Adrenal gland (tissue), 12 donors: ENCODE measurements around the gene PIK3R1. TPM values are rescaled to one million over a fixed set of nuclear protein-coding genes. Genes with fewer than 3 reads are reported as not detected.

ENCODE experiments used
- DNase-seq, 7 donors: peaks; one replicate each; pipeline ENCODE4 v3.0.0-alpha.2; 2019 to 2020
- H3K27ac ChIP-seq, 5 donors: fragments of 200-600 bp; sonication (generic) in 4 of 5; 1 replicate in 3 of 5; 2 replicates in 2 of 5; pipeline versions ENCODE4 v1.5.1 to v1.8.0; 2016 to 2020; ENCODE audit warnings: mild to moderate bottlenecking in 1 of 5
- H3K27me3 ChIP-seq: fragments of 200-600 bp; 2 replicates; pipeline ENCODE4 v1.8.0; 2021
- H3K36me3 ChIP-seq, 2 donors: fragments of 200-600 bp; replicated peaks in 1 of 2; 1 replicate in 1 of 2; 2 replicates in 1 of 2; pipeline versions ENCODE4 v1.5.1 to v1.8.0; 2018 to 2022
- H3K4me1 ChIP-seq, 2 donors: fragments of 200-600 bp; replicated peaks in 1 of 2; 1 replicate in 1 of 2; 2 replicates in 1 of 2; pipeline versions ENCODE4 v1.5.1 to v1.8.0; 2018 to 2021
- H3K4me3 ChIP-seq, 4 donors: fragments of 200-600 bp; sonication (generic) in 3 of 4; one replicate each; pipeline ENCODE4 v1.5.1; 2016 to 2018
- H3K9me3 ChIP-seq, 3 donors: fragments of 200-600 bp; sonication (generic) in 1 of 3; replicated peaks in 1 of 3; 1 replicate in 2 of 3; 2 replicates in 1 of 3; pipeline versions ENCODE4 v1.5.1 to v1.8.0; 2016 to 2021
- POLR2A ChIP-seq, 2 donors: fragments of 450-650 bp; IDR thresholded peaks; one replicate each; pipeline ENCODE4 v1.6.1; 2017; ENCODE audit warnings: antibody characterized with exemption in 2 of 2, mild to moderate bottlenecking in 2 of 2, moderate library complexity in 1 of 2
- WGBS, 4 donors: extraction: QIAGEN DNeasy Blood & Tissue Kit in 2 of 4; methylation state at CpG; one replicate each; pipeline versions ENCODE4 v1.1.5 to v1.1.7; 2013 to 2017; 5-methylcytosine and 5-hydroxymethylcytosine counted together
- intact Hi-C, 2 donors: fragments of 100-400 bp; cut with DNase I; formaldehyde crosslinking; loops; one replicate each; pipeline versions ENCODE4 v1.14.1 to v1.15.0; 2022 to 2023
- polyA plus RNA-seq, 3 donors: library from polyadenylated mRNA; stranded (reverse); fragments of 200-250 nt in 2 of 3; fragments of 350-450 nt in 1 of 3; fragmentation: Illumina TruSeq in 1 of 3; extraction: RNeasy Lipid Tissue Mini Kit (QIAGEN cat#74804) in 1 of 3; gene quantifications; one replicate each; pipeline ENCODE4 v1.2.3, GENCODE V29; 2013 to 2014
- total RNA-seq, 9 donors: library from RNA; depleted of rRNA in 4 of 9; stranded (reverse); fragments of >200 nt in 4 of 9; fragments of 120-200 nt in 1 of 9; fragmentation: NEBNext Ultra II Directional in 1 of 9; extraction: Animal tissue kit (Norgen Biotek cat#: 25700) in 1 of 9; gene quantifications; one replicate each; pipeline versions ENCODE4 v1.1.0 to v1.2.4, GENCODE V29; 2013 to 2023
- TF ChIP-seq, protein P1 (sequence below), 6 experiments: fragments of 450-650 bp in 4 of 6; fragments of 200-600 bp in 2 of 6; sonication (generic) in 1 of 6; IDR thresholded peaks; 1 replicate in 5 of 6; 2 replicates in 1 of 6; pipeline versions ENCODE4 v1.5.1 to v1.8.0; 2016 to 2021; ENCODE audit warnings: antibody characterized with exemption in 6 of 6, mild to moderate bottlenecking in 2 of 6, moderate library complexity in 1 of 6
- donor health status: healthy with polysubstance abuse.
- donor health status: Bipolar disorder and iron deficiency.
- donor health status: DM: yes; HTN: yes; CAD: no.
- donor health status: DM: no; HTN: no; CAD: no.
- donor health status: DM: no; HTN: no; CAD: no.
- donor health status: DM: yes; HTN: yes; CAD: no.

Gene PIK3R1
- total and polyA plus RNA-seq, 12 donors = 4.9 to 110 (median 48.2) TPM

DNA sequence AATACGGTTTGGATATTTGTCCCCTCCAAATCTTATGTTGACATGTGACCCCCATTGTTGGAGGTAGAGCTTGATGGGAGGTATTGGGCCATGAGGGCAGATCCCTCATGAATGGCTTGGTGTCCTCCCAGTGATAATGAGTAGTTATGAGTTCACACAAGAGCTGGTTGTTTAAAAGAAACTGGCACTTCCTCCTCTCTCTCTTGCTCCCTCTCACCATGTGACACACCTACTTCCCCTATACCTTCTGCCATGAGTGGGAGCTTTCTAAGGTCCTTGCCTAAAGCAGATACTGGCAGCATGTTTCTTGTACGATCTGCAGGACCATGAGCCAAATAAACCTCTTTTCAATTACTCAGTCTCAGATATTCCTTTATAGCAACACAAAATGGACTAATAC is 132.0 kb downstream of the PIK3R1 start:
- no peaks in the 10 kb centered on the region for H3K36me3 ChIP-seq
- WGBS, 4 donors = 82 to 93% (median 91%) methylated on average over 2 of the region's 2 CpGs
- H3K27ac ChIP-seq = no peak overlapping the region
- H3K9me3 ChIP-seq = no peaks in the 10 kb centered on the region
- no peaks in the 10 kb centered on the region for H3K27me3 ChIP-seq
- peaks cover 6 to 18% of the 10 kb centered on the region in 2 donors for H3K4me1 ChIP-seq
- TF ChIP-seq, protein P1, sequence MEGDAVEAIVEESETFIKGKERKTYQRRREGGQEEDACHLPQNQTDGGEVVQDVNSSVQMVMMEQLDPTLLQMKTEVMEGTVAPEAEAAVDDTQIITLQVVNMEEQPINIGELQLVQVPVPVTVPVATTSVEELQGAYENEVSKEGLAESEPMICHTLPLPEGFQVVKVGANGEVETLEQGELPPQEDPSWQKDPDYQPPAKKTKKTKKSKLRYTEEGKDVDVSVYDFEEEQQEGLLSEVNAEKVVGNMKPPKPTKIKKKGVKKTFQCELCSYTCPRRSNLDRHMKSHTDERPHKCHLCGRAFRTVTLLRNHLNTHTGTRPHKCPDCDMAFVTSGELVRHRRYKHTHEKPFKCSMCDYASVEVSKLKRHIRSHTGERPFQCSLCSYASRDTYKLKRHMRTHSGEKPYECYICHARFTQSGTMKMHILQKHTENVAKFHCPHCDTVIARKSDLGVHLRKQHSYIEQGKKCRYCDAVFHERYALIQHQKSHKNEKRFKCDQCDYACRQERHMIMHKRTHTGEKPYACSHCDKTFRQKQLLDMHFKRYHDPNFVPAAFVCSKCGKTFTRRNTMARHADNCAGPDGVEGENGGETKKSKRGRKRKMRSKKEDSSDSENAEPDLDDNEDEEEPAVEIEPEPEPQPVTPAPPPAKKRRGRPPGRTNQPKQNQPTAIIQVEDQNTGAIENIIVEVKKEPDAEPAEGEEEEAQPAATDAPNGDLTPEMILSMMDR (IDR thresholded peaks at IDR 0.05) = no peak
- TF ChIP-seq POLR2A (IDR thresholded peaks at IDR 0.05) = no peak
- intact Hi-C loops = no loop called here
- H3K4me3 ChIP-seq = no peak overlapping the region
- no peak for DNase-seq

DNA sequence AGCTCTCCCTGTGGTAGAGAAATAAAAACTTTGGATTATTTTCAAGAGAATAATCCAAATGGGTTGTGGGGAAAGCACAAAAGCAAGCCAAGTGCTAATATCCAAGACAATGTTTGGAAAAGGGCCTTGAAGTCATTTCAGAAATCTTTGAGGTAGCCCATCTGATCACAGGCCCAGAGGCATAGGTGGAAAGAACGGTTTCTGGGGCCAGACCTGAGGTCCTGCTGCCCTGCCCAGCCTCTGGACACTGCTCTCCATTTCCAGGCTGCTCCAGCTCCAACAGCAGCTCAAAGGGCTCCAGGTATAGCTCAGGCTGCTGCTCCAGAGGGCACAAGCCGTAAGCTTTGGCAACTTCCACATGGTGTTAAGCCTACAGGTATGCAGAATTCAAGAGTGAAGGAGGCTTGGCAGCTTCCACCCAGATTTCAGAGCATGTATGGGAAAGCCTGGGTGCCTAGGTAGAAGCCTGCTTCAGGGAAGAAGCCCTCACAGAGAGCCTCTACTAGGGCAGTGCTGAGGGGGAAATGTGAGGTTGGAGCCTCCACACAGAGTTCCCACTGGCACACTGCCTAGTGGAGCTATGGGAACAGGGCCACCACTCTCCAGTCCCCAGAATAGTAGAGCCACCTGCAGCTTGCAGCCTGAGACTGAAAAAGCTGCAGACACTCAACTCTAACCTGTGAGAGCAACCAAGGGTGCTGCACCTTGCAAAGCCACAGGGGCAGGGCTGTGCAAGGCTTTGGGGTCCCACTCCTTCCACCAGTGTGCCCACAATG is 133.1 kb downstream of the PIK3R1 start:
- no peaks in the 10 kb centered on the region for H3K27me3 ChIP-seq
- H3K9me3 ChIP-seq = no peaks in the 10 kb centered on the region
- WGBS, 4 donors = 87 to 98% (median 88%) methylated on average over 2 of the region's 2 CpGs; no CpG with 5 or more reads in 1 of the 4 donors
- peaks cover 0 to 10% of the 10 kb centered on the region in 2 donors for H3K4me1 ChIP-seq
- intact Hi-C loops = no loop called here
- no peak overlapping the region for H3K27ac ChIP-seq
- H3K36me3 ChIP-seq = no peaks in the 10 kb centered on the region
- TF ChIP-seq POLR2A (IDR thresholded peaks at IDR 0.05) = no peak
- TF ChIP-seq, protein P1 (IDR thresholded peaks at IDR 0.05) = no peak
- H3K4me3 ChIP-seq = no peak overlapping the region
- no peak for DNase-seq

DNA sequence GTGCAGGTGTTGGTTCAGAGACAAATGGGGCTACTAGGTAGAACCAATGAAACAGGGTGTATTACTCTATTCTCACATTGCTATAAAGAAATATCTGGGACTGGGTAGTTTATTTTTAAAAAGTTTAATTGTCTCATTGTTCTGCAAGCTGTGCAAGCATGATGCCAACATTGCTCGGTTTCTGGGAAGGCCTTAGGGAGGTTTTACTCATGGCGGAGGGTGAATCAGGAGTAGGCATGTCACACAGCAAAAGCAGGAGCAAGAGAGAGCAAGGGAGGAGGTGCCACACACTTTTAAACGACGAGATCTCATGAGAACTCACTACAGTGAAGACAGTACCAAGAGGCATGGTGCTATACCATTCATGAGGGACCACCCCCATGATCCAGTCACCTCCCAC is 134.6 kb downstream of the PIK3R1 start:
- Histone ChIP-seq H3K4me1 (no peaks in the 10 kb centered on the region), H3K36me3 (no peaks in the 10 kb centered on the region), H3K27me3 (no peaks in the 10 kb centered on the region), H3K4me3 (no peak overlapping the region), H3K9me3 (no peaks in the 10 kb centered on the region), H3K27ac (no peak overlapping the region)
- no peak for TF ChIP-seq POLR2A (IDR thresholded peaks at IDR 0.05)
- TF ChIP-seq, protein P1 (IDR thresholded peaks at IDR 0.05) = no peak
- DNase-seq = no peak
- 86 to 96% (median 94%) methylated on average over 4 of the region's 4 CpGs for WGBS, 4 donors
- intact Hi-C loops = no loop called here
